LoVo (cell line): Measurements from ENCODE around the gene IMPDH2.

Experiments
- DNase-seq: peaks from one replicate; pipeline ENCODE4 v3.0.0-alpha.2; 2016; ENCODE audit warnings: low spot score

The IMPDH2 gene

DNA sequence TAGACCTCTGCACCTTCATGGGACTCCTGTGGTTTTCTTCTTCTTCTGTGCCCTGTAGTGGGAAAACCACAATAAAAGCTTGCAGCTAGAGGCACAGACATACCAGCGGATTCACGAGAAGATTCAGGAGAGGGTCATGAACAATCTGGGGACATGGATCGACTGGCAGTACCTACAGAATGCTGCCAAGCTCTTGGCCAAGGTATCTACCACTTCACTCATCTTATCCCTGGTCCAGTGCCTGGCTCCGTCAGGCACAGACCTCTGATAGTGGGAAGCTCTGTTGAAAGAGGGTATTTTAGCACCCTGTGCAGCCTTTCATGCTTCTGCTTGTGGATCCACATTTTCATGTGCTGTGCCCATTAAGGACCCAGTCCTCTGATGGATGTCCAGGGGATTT is 48.9 kb downstream of the IMPDH2 start:
- DNase-seq = no peak

DNA sequence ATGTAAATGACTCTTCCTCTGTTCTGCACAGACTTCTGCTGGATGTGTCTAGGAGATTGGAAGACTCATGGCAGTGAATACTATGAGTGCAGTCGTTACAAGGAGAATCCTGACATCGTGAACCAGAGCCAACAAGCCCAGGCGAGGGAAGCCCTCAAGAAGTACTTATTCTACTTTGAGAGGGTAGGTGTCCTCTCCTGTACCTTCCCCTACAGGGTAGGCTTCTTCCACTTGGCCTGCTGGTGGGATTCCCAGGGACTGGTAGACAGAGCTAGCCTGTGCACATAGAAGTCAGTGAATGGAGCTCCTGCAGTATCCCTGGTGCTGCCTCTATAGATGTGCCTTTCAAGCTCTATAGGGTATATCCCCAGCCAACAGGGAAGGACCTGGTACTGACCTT is 49.7 kb downstream of the IMPDH2 start:
- DNase-seq = no peak
